Heart left ventricle (tissue), 16 donors: ENCODE data around the gene IL19. TPM values are rescaled to one million over a fixed set of nuclear protein-coding genes. Genes with fewer than 3 reads are reported as not detected.

Source experiments
- ATAC-seq, 4 donors: fragments of 200-7000 bp; cut with Tn5 transposase; one replicate each; pipeline ENCODE4 v1.9.1; 2020 to 2022; ENCODE audit warnings: moderate library complexity in 4 of 4, mild to moderate bottlenecking in 3 of 4, moderate number of reproducible peaks in 1 of 4
- DNase-seq, 5 donors: peaks; one replicate each; pipeline ENCODE4 v3.0.0-alpha.2; 2020
- H3K27ac ChIP-seq, 12 donors: fragments of 200-600 bp; sonication (generic) in 4 of 12; one replicate each; pipeline versions ENCODE4 v1.5.0 to v1.8.0; 2016 to 2022; ENCODE audit warnings: mild to moderate bottlenecking in 2 of 12
- H3K27me3 ChIP-seq, 9 donors: fragments of 200-600 bp; sonication (generic) in 2 of 9; one replicate each; pipeline versions ENCODE4 v1.5.1 to v1.8.0; 2016 to 2022; ENCODE audit warnings: mild to moderate bottlenecking in 3 of 9
- H3K36me3 ChIP-seq, 9 donors: fragments of 200-600 bp; sonication (generic) in 2 of 9; one replicate each; pipeline versions ENCODE4 v1.5.0 to v1.8.0; 2018 to 2022; ENCODE audit warnings: mild to moderate bottlenecking in 2 of 9
- H3K4me1 ChIP-seq, 12 donors: fragments of 200-600 bp; sonication (generic) in 4 of 12; one replicate each; pipeline versions ENCODE4 v1.5.0 to v1.8.0; 2016 to 2022; ENCODE audit warnings: mild to moderate bottlenecking in 3 of 12
- H3K4me3 ChIP-seq, 12 donors: fragments of 200-600 bp; sonication (generic) in 4 of 12; one replicate each; pipeline versions ENCODE4 v1.5.0 to v1.8.0; 2017 to 2022; ENCODE audit warnings: mild to moderate bottlenecking in 9 of 12, moderate library complexity in 4 of 12
- H3K9me3 ChIP-seq, 12 donors: fragments of 200-600 bp; sonication (generic) in 4 of 12; one replicate each; pipeline versions ENCODE4 v1.5.0 to v1.8.0; 2016 to 2022; ENCODE audit warnings: mild to moderate bottlenecking in 1 of 12
- CTCF ChIP-seq, 12 donors: fragments of 200-600 bp; sonication (generic) in 4 of 12; IDR thresholded peaks; one replicate each; pipeline versions ENCODE4 v1.5.0 to v1.8.0; 2018 to 2022; ENCODE audit warnings: antibody characterized with exemption in 12 of 12, mild to moderate bottlenecking in 5 of 12
- POLR2A ChIP-seq, 2 donors: fragments of 450-650 bp; IDR thresholded peaks; one replicate each; pipeline ENCODE4 v1.6.1; 2017; ENCODE audit warnings: antibody characterized with exemption in 2 of 2, mild to moderate bottlenecking in 2 of 2, moderate library complexity in 2 of 2
- WGBS, 4 donors: extraction: QIAGEN DNeasy Blood & Tissue Kit in 2 of 4; methylation state at CpG; one replicate each; pipeline versions ENCODE4 v1.1.5 to v1.1.7; 2013 to 2018; 5-methylcytosine and 5-hydroxymethylcytosine counted together
- intact Hi-C, 10 donors: fragments of 100-400 bp; cut with DNase I; formaldehyde crosslinking; loops; one replicate each; pipeline versions ENCODE4 v1.11.1 to v1.14.2; 2022
- long read RNA-seq, 3 donors: library from polyadenylated mRNA; unstranded; transcript quantifications; one replicate each; pipeline ENCODE4 v2.0.0, GENCODE V29; 2020 to 2021
- polyA plus RNA-seq, 2 donors: library from polyadenylated mRNA; stranded (reverse); fragments of 200-250 nt; gene quantifications; one replicate each; pipeline ENCODE4 v1.2.3, GENCODE V29; 2013
- total RNA-seq, 9 donors: library from RNA; depleted of rRNA in 2 of 9; stranded (reverse); fragments of >200 nt in 2 of 9; fragmentation: NEBNext Ultra II Directional in 3 of 9; extraction: Animal tissue kit (Norgen Biotek cat#: 25700) in 3 of 9; gene quantifications; one replicate each; pipeline versions ENCODE4 v1.1.0 to v1.2.4, GENCODE V29; 2016 to 2023
- donor health status: ischemic (EF 13 %, LVEDD 7.1; RV severe dilation, severe dysfunction).
- donor health status: healthy with polysubstance abuse.
- donor health status: DM: no; HTN: yes; CAD: no.
- donor health status: DM: no; HTN: no; CAD: no.
- donor health status: ischemic (EF 25% LVEDD 6.9; RV normal size, moderate dysfunction).
- donor health status: ischemic (EF 25% LVEDD 5.7; RV mildly dilated, moderate dysfunction).
- donor health status: healthy.
- donor health status: DM: yes; HTN: yes; CAD: no.
- donor health status: ischemic (EF 35%, LVEDD 5.7; RV mildly dilated, moderate dysfunction).
- donor health status: nonischemic (EF 11% LVEDD 7.7; RV severe dilation, severe dysfunction).
- donor health status: DM: yes; HTN: yes; CAD: no.
- donor health status: PGD.
- donor health status: ischemic (EF 29% LVEDD 5.4; RV normal size, mild dysfunction).
- donor health status: nonischemic (EF 23%, LVEDD 6.1; RV moderate dilation, normal function).

The IL19 gene
- not detected for total RNA-seq
- not detected for polyA plus RNA-seq
- long read RNA-seq, donor 1: 0 reads
- long read RNA-seq, donor 2: 0 reads
- long read RNA-seq, donor 3: 0 reads

- Histone ChIP-seq H3K27ac (peak within 1 kb of the TSS in 4 of 12 donors; percentile 17 to 89 (median 28)), H3K36me3 (peaks cover 0 to 5% (median 0%) of the 10 kb centered on the region in 9 donors), H3K9me3 (no peaks in the 10 kb centered on the region), H3K4me1 (peaks cover 0 to 90% (median 0%) of the 10 kb centered on the region in 12 donors), H3K27me3 (no peaks in the 10 kb centered on the region), H3K4me3 (peak within 1 kb of the TSS in 6 of 12 donors; percentile 4 to 51 (median 18))
- intact Hi-C loops: no loop called here
- TF ChIP-seq CTCF (IDR thresholded peaks at IDR 0.05) (no peak), POLR2A (IDR thresholded peaks at IDR 0.05) (no peak)
- WGBS, 4 donors: 73 to 77% (median 76%) methylated on average over 9 of the region's 9 CpGs
- ATAC-seq (peak; percentile 36 to 73 (median 60)), DNase-seq (peak in 2 of 5 donors; percentile 12 to 36)
Observed at GRCh38 chr1:206770531-206771337, at the start of gene IL19. TSS of gene IL19 (plus strand) at chr1:206770773. CDS start at chr1:206836663, 65,890 bp downstream.

GRCh38 chr1:206721454-206721853 lies 49.1 kb upstream of the IL19 start:
- 69 to 80% (median 72%) methylated on average over 1 of the region's 1 CpG for WGBS, 4 donors
- intact Hi-C loops: loop anchor here in 5 of 10 donors (5.0 to 10.0 kb wide), 2 partner anchors 34 to 67 kb away; no protein-coding TSS in a partner anchor

GRCh38 chr1:206722751-206723461 lies 47.7 kb upstream of the IL19 start:
- H3K9me3 ChIP-seq: no peaks in the 10 kb centered on the region
- H3K4me3 ChIP-seq: peak overlapping the region in 7 of 12 donors; percentile 3 to 28 (median 20)
- TF ChIP-seq POLR2A (IDR thresholded peaks at IDR 0.05): no peak
- TF ChIP-seq CTCF (IDR thresholded peaks at IDR 0.05): no peak
- ATAC-seq (peak; percentile 28 to 48 (median 37)), DNase-seq (peak in 1 of 5 donors; percentile 40)
- H3K36me3 ChIP-seq: no peaks in the 10 kb centered on the region
- H3K4me1 ChIP-seq: peaks cover 13 to 100% (median 94%) of the 10 kb centered on the region in 12 donors
- intact Hi-C loops: loop anchor here in 6 of 10 donors (2.0 to 10.0 kb wide), 3 partner anchors 36 to 68 kb away; no protein-coding TSS in a partner anchor
- WGBS, 4 donors: 32 to 40% (median 38%) methylated on average over 14 to 17 of the region's 17 CpGs
- no peaks in the 10 kb centered on the region for H3K27me3 ChIP-seq
- peak overlapping the region; percentile 64 to 95 (median 84) for H3K27ac ChIP-seq

More at GRCh38 chr1:206721454-206721853, 49.1 kb upstream of the IL19 start:
- TF ChIP-seq POLR2A (IDR thresholded peaks at IDR 0.05) (no peak), CTCF (IDR thresholded peaks at IDR 0.05) (no peak)
- Histone ChIP-seq H3K9me3 (no peaks in the 10 kb centered on the region), H3K27ac (peak overlapping the region in 3 of 12 donors; percentile 32 to 92 (median 87)), H3K27me3 (no peaks in the 10 kb centered on the region), H3K36me3 (no peaks in the 10 kb centered on the region), H3K4me3 (no peak overlapping the region), H3K4me1 (peaks cover 14 to 99% (median 93%) of the 10 kb centered on the region in 12 donors)
- ATAC-seq (no peak), DNase-seq (no peak)
